NCI-H2196 treated with DMSO at 0.1 percent for 48 hours (cell line): Measurements from ENCODE around the gene CCDC149.
"Not testable (repeated sequence)": the region's sequence is repeated elsewhere in the genome, so short reads cannot be mapped to it uniquely, and the experiment has no call there.

Source experiments
- DNase-seq: peaks from one replicate; lab custom pipeline; 2025; ENCODE audit not compliant: unreplicated experiment; lab: John Stamatoyannopoulos, UW

CCDC149 gene

GRCh38 chr4:24917076-24917856 lies 4.4 kb upstream of the CCDC149 start:
- no peak for DNase-seq

- no peak for DNase-seq
Measured at GRCh38 chr4:24915121-24915922, 2.5 kb upstream of the CCDC149 start.

DNA sequence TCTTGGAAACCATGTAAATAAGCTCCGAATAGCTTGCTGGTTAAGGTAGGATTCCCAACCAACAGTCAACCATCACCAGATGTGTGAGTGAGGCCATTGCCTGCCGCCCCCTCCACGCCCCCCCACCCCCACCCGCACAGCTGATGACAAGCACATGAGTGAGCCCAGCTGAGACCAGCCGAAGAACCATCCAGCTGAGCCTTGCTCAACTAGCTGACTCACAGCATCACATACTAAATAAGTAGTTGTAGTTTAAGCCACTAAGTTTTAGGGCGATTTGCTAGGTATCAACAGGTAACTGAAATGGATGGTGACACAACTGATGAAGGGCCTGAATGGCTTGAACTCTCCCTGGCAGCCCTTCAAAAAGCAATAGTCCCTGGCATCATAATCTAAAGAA lies 1.6 kb upstream of the CCDC149 start:
- no peak for DNase-seq

DNA sequence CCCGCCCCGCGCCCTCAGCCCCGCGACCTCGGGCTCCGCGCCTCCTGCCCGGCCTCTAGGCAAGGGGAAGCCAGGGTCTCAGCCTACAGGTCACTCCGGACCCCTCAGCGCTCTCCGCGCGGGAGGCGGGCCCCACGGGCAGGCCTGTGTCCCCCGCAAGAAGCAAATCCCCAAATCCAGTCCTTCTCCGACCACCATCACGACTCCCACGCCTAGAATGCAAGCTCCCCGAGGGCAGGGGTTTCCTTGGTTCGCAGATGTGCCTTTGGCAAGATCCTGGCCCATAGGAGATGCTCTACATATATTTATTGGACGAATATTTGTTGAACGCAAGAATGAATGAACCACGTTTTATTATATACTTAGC lies 260 bp upstream of the CCDC149 start:
- no peak for DNase-seq

GRCh38 chr4:24910499-24910898 lies 2.3 kb downstream of the CCDC149 start:
- no peak for DNase-seq

DNA sequence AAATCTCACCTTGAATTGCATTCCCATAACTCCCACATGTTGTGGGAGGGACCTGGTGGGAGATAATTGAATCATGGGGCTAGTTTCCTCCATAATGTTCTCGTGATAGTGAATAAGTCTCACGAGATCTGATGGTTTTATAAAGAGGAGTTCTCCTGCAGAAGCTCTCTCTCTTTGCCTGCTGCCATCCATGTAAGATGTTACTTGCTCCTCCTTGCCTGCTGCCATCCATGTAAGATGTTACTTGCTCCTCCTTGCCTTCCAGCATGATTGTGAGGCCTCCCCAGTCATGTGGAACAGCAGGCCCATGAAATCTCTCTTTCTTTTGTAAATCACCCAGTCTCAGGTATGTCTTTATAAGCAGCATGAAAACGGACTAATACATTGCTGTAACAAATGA lies 3.2 kb downstream of the CCDC149 start:
- DNase-seq, result not testable (repeated sequence)

DNA sequence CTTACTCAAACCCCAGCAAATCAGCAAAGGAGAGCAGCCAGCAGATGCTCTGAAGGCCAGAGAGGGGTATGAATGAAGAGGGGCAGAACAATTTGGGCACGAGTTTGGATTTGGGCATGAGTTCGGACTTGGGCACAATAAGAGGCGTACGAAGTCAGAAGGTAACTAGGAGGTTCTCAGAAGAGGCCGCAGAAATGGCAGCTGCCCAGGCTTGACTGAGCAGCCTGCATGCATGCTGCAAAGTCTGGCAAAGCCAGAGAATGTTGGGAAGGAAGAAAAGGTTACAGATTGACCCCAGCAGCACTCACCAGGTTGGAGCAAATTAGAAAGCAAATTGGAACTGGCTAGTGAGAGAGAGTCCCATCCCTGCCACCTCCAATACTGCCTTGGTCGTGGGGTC lies 15.2 kb downstream of the CCDC149 start:
- no peak for DNase-seq

DNA sequence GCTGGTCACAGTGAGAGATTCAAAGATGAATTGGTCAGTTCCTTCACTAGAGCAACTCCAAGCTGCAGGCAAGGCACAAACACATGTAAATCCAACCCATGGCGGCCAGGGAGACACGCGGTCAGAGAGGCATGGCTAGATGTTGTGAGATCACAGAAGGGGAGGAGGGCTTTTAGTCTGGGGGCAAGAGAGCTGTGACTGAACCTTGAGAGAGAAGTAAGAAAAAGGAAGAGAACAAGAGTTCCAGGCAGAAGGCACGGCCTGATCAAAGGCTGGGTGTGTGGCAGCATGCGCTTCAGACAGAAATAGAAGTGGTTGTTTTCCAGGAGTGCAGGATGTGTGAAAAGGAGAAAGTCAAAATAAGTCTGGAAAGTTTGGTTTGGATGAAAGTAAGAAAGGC lies 15.9 kb downstream of the CCDC149 start:
- DNase-seq, result no peak

DNA sequence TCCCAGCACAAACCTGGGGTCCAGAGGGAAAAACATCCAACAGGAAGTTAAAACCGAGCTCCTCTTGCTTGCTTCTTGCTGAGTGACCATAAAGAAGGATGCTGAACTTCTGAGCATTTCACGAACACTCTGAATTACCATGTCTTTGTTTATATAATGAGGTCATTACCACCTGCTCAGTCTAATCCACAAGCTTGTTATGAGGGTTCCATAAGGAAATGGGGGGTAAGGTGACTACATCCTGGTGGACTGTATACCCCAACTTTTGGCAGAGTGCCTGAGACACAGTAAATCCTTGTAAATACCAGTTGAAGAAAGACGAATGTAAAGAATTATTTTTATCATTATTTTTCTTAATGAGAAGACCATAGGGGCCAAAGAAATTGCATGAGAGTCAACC lies 16.8 kb downstream of the CCDC149 start:
- no peak for DNase-seq

GRCh38 chr4:24895461-24895860 lies 17.4 kb downstream of the CCDC149 start:
- DNase-seq, result no peak

GRCh38 chr4:24894846-24895245 lies 18.0 kb downstream of the CCDC149 start:
- no peak for DNase-seq

GRCh38 chr4:24894243-24894642 lies 18.6 kb downstream of the CCDC149 start:
- DNase-seq, result no peak

GRCh38 chr4:24892778-24893177 lies 20.1 kb downstream of the CCDC149 start:
- DNase-seq, result no peak

DNA sequence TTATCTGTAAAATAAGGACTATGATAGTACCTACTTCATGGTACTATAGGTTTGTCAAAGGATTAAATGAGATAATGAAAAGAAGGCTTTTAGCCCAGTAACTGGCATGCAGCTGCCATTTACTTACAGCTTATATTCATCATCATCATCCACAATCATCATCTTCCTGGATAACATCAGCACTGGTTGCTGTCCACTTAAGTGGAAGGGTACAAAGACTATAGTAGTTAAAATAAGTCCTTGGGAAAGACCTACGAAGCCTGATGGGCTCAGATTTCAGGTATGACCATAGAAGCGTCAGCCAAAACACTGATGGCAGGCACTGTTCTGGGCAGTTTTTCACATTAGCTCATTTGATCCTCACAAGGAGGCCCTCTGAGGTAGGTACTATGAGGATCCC lies 20.6 kb downstream of the CCDC149 start:
- no peak for DNase-seq

- DNase-seq, result no peak
Measured at GRCh38 chr4:24890561-24891126, 22.2 kb downstream of the CCDC149 start.

DNA sequence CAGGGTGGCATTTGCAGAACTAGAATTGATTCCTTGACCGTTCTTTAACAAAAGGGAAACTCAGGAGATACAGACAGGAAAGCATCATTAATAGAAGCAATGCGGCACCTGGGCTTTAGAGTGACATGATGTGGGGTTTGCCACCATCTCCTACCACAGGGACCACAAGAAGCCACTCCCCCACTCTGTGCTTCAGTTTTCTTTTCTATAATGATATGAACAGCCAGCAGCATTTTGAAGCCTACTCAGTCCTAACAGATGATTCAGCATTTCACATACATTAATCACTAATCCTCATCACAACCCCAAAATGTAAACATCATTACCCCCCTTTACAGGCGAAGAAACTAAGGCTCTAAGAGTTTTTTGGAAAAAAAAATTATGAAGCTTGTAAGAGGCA lies 22.9 kb downstream of the CCDC149 start:
- no peak for DNase-seq

GRCh38 chr4:24888475-24889344 lies 24.1 kb downstream of the CCDC149 start:
- DNase-seq, result no peak

DNA sequence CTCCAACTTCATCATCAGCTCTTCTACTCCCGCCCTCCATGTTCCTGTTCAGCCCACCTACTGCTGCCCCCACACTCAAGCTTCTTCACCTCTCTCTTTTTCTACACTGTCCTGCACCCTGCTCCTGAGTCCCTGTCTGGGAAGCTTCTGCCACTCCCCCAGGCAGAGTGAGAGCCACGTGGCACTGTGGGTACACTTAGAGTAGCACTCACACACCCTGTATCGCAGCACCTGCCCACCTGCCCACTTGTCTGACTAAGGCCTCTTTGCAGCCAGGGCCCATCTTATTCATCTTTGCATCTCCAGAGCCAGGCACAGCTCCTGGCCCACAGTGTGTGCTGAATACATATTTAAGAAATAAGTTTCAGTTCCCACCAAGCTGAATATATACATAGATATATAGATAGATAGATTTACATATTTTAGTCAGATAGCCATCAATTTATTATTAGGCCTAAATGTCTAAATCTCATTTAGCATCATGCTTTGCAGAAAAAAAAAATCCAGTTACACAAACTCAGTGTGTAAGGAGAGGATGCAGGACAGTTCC lies 24.9 kb downstream of the CCDC149 start:
- DNase-seq, result no peak

DNA sequence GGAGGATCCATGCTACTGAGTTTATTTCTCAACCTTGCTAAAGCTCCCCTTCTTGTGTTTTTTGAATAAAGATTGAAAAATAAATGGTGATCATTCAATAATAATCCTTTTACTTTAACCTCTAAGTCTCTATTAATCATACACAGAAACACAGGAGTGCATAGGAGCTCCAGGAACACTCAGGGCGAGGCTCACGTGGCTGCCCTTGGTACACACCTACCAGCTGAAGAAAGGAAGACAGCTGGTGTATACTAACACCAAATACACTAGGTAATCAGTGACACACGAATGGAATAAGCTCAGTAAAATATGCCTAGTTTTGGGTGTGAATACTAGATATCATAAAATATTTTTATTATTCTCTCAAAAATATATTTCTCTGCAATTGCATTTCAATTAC lies 26.2 kb downstream of the CCDC149 start:
- DNase-seq, result no peak

GRCh38 chr4:24885342-24885741 lies 27.5 kb downstream of the CCDC149 start:
- no peak for DNase-seq

DNA sequence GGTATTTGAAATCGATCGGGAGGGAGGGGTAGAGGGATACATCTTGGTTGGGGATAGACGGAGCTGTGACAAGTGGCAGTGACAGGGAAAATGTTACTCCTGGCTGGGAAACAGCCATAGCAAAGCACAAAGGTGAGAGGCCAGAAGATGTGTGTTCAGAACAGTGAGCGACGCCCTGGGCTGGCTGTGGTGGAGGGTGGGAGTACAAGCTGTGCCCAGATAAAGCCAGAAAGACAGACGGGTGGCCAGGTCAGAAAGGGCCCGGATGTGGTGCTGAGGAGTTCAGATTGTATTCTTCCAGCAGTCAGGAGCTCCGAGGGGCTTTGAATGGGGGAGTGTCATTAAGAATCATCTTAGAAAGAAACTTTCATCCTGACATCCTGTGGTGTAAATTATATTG lies 27.9 kb downstream of the CCDC149 start:
- no peak for DNase-seq
